B cell (primary cell): Measurements from ENCODE around the gene SNAPIN. TPM values are rescaled to one million over a fixed set of nuclear protein-coding genes. Genes with fewer than 3 reads are reported as not detected.

Experiments
- ATAC-seq: fragments of 200-7000 bp; cut with Tn5 transposase; one replicate; pipeline ENCODE4 v1.10.0; 2021; ENCODE audit warnings: low read depth, mild to moderate bottlenecking, moderate number of reproducible peaks, moderate library complexity
- CTCF ChIA-PET: fragments of 350-600 bp; sonication (Branson Sonifier 250); formaldehyde crosslinking; loops from one replicate; lab custom pipeline; 2021; ENCODE audit warnings: antibody characterized with exemption, inconsistent platforms; lab: Charles Lee
- POLR2A ChIA-PET: fragments of 350-600 bp; sonication (Branson Sonifier 250); formaldehyde crosslinking; loops from one replicate; lab custom pipeline; 2021; ENCODE audit warnings: antibody characterized with exemption; lab: Charles Lee
- DNase-seq: peaks from one replicate; pipeline ENCODE4 v3.0.0; 2013
- H2AFZ ChIP-seq: 2 replicates; pipeline ENCODE4 v1.6.1; 2012; ENCODE audit warnings: mild to moderate bottlenecking, low read depth, low read length; ENCODE audit not compliant: insufficient read depth, poor library complexity, severe bottlenecking
- H3K27ac ChIP-seq, 2 donors: 1 replicate in 1 of 2; 2 replicates in 1 of 2; pipeline ENCODE4 v1.5.1; 2012 to 2013; ENCODE audit warnings: low read length in 2 of 2, mild to moderate bottlenecking in 2 of 2, moderate library complexity in 1 of 2
- H3K27me3 ChIP-seq, 4 experiments: fragments of 200-600 bp in 1 of 4; sonication (generic) in 1 of 4; replicated peaks in 1 of 4; 1 replicate in 2 of 4; 2 replicates in 2 of 4; pipeline versions ENCODE4 v1.6.1 to v1.7.0; 2013 to 2016; ENCODE audit warnings: low read length in 3 of 4, mild to moderate bottlenecking in 2 of 4, mixed read lengths in 1 of 4, moderate library complexity in 1 of 4; ENCODE audit not compliant: insufficient read depth in 4 of 4, control insufficient read depth in 3 of 4; ENCODE audit errors: control extremely low read depth in 1 of 4
- H3K36me3 ChIP-seq, 2 experiments: replicated peaks in 1 of 2; 1 replicate in 1 of 2; 2 replicates in 1 of 2; pipeline versions ENCODE4 v1.6.1 to v1.7.1; 2013; ENCODE audit warnings: low read length in 1 of 2; ENCODE audit not compliant: insufficient read depth in 2 of 2, control insufficient read depth in 1 of 2; ENCODE audit errors: control extremely low read depth in 1 of 2, extremely low read depth in 1 of 2
- H3K4me1 ChIP-seq, 2 donors: fragments of 200-600 bp in 1 of 2; sonication (generic) in 1 of 2; 1 replicate in 1 of 2; 2 replicates in 1 of 2; pipeline versions ENCODE4 v1.5.1 to v1.6.1; 2013 to 2017; ENCODE audit warnings: low read length in 2 of 2; ENCODE audit not compliant: control insufficient read depth in 2 of 2, insufficient read depth in 2 of 2
- H3K4me2 ChIP-seq: replicated peaks from 2 replicates; pipeline ENCODE3; 2012; ENCODE audit warnings: mild to moderate bottlenecking, low read depth, low read length; ENCODE audit not compliant: poor library complexity, severe bottlenecking
- H3K4me3 ChIP-seq, 5 experiments: fragments of 200-600 bp in 1 of 5; sonication (generic) in 1 of 5; 1 replicate in 3 of 5; 2 replicates in 2 of 5; pipeline versions ENCODE4 v1.5.1 to v1.7.0; 2011 to 2016; ENCODE audit warnings: low read length in 4 of 5, mild to moderate bottlenecking in 4 of 5, low read depth in 2 of 5, control low read depth in 1 of 5, moderate library complexity in 1 of 5; ENCODE audit not compliant: insufficient read depth in 1 of 5; ENCODE audit errors: control extremely low read depth in 1 of 5, extremely low read depth in 1 of 5
- H3K79me2 ChIP-seq: fragments of 200-600 bp; sonication (generic); one replicate; pipeline ENCODE4 v1.6.0; 2016; ENCODE audit warnings: low read length; ENCODE audit not compliant: control insufficient read depth, insufficient read depth
- H3K9ac ChIP-seq: fragments of 200-600 bp; sonication (generic); 2 replicates; pipeline ENCODE4 v1.6.1; 2017; ENCODE audit warnings: mild to moderate bottlenecking, low read length, moderate library complexity
- H3K9me3 ChIP-seq, 3 donors: one replicate each; pipeline versions ENCODE4 v1.6.1 to v1.7.1; 2013; ENCODE audit warnings: low read length in 2 of 3; ENCODE audit not compliant: control insufficient read depth in 2 of 3, insufficient read depth in 1 of 3; ENCODE audit errors: control extremely low read depth in 1 of 3
- H4K20me1 ChIP-seq: 2 replicates; pipeline ENCODE4 v1.6.0; 2012; ENCODE audit warnings: mild to moderate bottlenecking, low read length; ENCODE audit not compliant: insufficient read depth, control insufficient read depth, poor library complexity, severe bottlenecking
- H3K27ac Mint-ChIP-seq: one replicate; pipeline ENCODE4 v1.8.0; 2021; ENCODE audit warnings: mixed read lengths
- H3K27me3 Mint-ChIP-seq: one replicate; pipeline ENCODE4 v1.8.0; 2021; ENCODE audit warnings: mixed read lengths
- H3K4me1 Mint-ChIP-seq: one replicate; pipeline ENCODE4 v1.8.0; 2021; ENCODE audit warnings: mixed read lengths
- H3K4me3 Mint-ChIP-seq: one replicate; pipeline ENCODE4 v1.8.0; 2021; ENCODE audit warnings: mixed read lengths
- H3K9me3 Mint-ChIP-seq: one replicate; pipeline ENCODE4 v1.8.0; 2022; ENCODE audit warnings: mixed read lengths; ENCODE audit not compliant: insufficient read depth
- CTCF ChIP-seq: fragments of 200-600 bp; IDR thresholded peaks from one replicate; pipeline ENCODE4 v1.8.0; 2022; ENCODE audit warnings: antibody characterized with exemption, mild to moderate bottlenecking
- EZH2 ChIP-seq: IDR thresholded peaks from 2 replicates; pipeline ENCODE4 v1.6.1; 2012; ENCODE audit warnings: borderline replicate concordance, low read depth, mild to moderate bottlenecking, moderate library complexity, low read length; ENCODE audit not compliant: insufficient read depth, poor library complexity, severe bottlenecking
- WGBS: methylation state at CpG from one replicate; pipeline ENCODE4 v1.1.5; 2013; ENCODE audit warnings: missing lambda C conversion rate; ENCODE audit not compliant: insufficient coverage; 5-methylcytosine and 5-hydroxymethylcytosine counted together
- intact Hi-C: fragments of 100-400 bp; cut with micrococcal nuclease; formaldehyde crosslinking; loops from one replicate; pipeline ENCODE4 v1.10.0; 2022
- polyA plus RNA-seq: library from polyadenylated mRNA; depleted of rRNA; stranded (reverse); fragments of >200 nt; gene quantifications from 2 replicates; pipeline ENCODE4 v1.2.3, GENCODE V29; 2012
- total RNA-seq, 2 donors: library from RNA; stranded (reverse); fragments of 120-200 nt in 1 of 2; gene quantifications; 1 replicate in 1 of 2; 2 replicates in 1 of 2; pipeline versions ENCODE4 v1.2.3 to v1.2.4, GENCODE V29; 2013 to 2022

The SNAPIN gene
- total and polyA plus RNA-seq, 2 donors (not counting 1 experiment from before 2014, with no cell fraction given), result 22.7 to 37.6 TPM

GRCh38 chr1:153619171-153619570 is 39.3 kb upstream of the SNAPIN start:
- Mint-ChIP-seq H3K4me1 (peaks cover 7% of the 10 kb centered on the region), H3K9me3 (no peaks in the 10 kb centered on the region), H3K4me3 (no peak overlapping the region), H3K27ac (no peak overlapping the region), H3K27me3 (no peaks in the 10 kb centered on the region)
- ChIA-PET CTCF (no interaction called here), POLR2A (interaction anchor here (0.7 kb wide), 1 partner anchor 24 kb away, joined by 3 read pairs; no protein-coding TSS in a partner anchor)
- H3K9me3 ChIP-seq, result no peaks in the 10 kb centered on the region
- H3K79me2 ChIP-seq, result no peaks in the 10 kb centered on the region
- H3K27me3 ChIP-seq, result no peaks in the 10 kb centered on the region
- no peak overlapping the region for H2AFZ ChIP-seq
- H3K9ac ChIP-seq, result no peak overlapping the region
- no peak overlapping the region for H3K27ac ChIP-seq
- no peaks in the 10 kb centered on the region for H4K20me1 ChIP-seq
- intact Hi-C loops, result no loop called here
- peaks cover 10% of the 10 kb centered on the region in 2 donors for H3K4me1 ChIP-seq
- ATAC-seq (no peak), DNase-seq (no peak)
- no peak overlapping the region for H3K4me2 ChIP-seq
- H3K36me3 ChIP-seq, result no peaks in the 10 kb centered on the region
- WGBS, result 98% methylated on average over 6 of the region's 6 CpGs
- TF ChIP-seq CTCF, result no peak
- TF ChIP-seq EZH2, result no peak
- no peak overlapping the region for H3K4me3 ChIP-seq

GRCh38 chr1:153623101-153623500 is 35.4 kb upstream of the SNAPIN start:
- no peak overlapping the region for H3K27ac ChIP-seq
- no peaks in the 10 kb centered on the region for H3K79me2 ChIP-seq
- Mint-ChIP-seq H3K4me3 (no peak overlapping the region), H3K27ac (no peak overlapping the region), H3K9me3 (no peaks in the 10 kb centered on the region), H3K4me1 (peaks cover 16% of the 10 kb centered on the region), H3K27me3 (no peaks in the 10 kb centered on the region)
- H2AFZ ChIP-seq, result no peak overlapping the region
- no peaks in the 10 kb centered on the region for H4K20me1 ChIP-seq
- H3K4me2 ChIP-seq, result no peak overlapping the region
- no peaks in the 10 kb centered on the region for H3K36me3 ChIP-seq
- POLR2A ChIA-PET, result interaction anchor here (1.7 kb wide), 1 partner anchor 11 kb away, joined by 7 read pairs; the partner anchor contains the start of gene CHTOP
- ATAC-seq (no peak), DNase-seq (no peak)
- 76% methylated on average over 7 of the region's 7 CpGs for WGBS
- intact Hi-C loops, result no loop called here
- no peaks in the 10 kb centered on the region for H3K9me3 ChIP-seq
- TF ChIP-seq CTCF, result no peak
- H3K4me3 ChIP-seq, result no peak overlapping the region
- H3K4me1 ChIP-seq, result peaks cover 9 to 18% of the 10 kb centered on the region in 2 donors
- H3K9ac ChIP-seq, result no peak overlapping the region
- H3K27me3 ChIP-seq, result peaks cover 0 to 4% (median 0%) of the 10 kb centered on the region in 4 experiments
- CTCF ChIA-PET, result interaction anchor here (0.6 to 0.7 kb wide), 2 partner anchors 21 to 903 kb away, joined by 3 read pairs; no protein-coding TSS in a partner anchor
